Gastroesophageal sphincter (tissue), 4 donors: ENCODE results near the gene PLCB1. TPM values are rescaled to one million over a fixed set of nuclear protein-coding genes. Genes with fewer than 3 reads are reported as not detected.

Source experiments
- ATAC-seq: fragments of 150-250 bp; one replicate; pipeline ENCODE4 v1.9.1; 2016; ENCODE audit warnings: mild to moderate bottlenecking, moderate library complexity
- H3K27ac ChIP-seq, 4 donors: fragments of 200-600 bp; sonication (generic) in 3 of 4; 1 replicate in 3 of 4; 2 replicates in 1 of 4; pipeline ENCODE4 v1.5.1; 2016 to 2019
- H3K27me3 ChIP-seq: fragments of 200-600 bp; sonication (generic); one replicate; pipeline ENCODE4 v1.5.1; 2019
- H3K36me3 ChIP-seq, 2 donors: fragments of 200-600 bp; sonication (generic); one replicate each; pipeline ENCODE4 v1.5.1; 2019; ENCODE audit warnings: control low read depth in 1 of 2
- H3K4me1 ChIP-seq, 3 donors: fragments of 200-600 bp; sonication (generic); 1 replicate in 2 of 3; 2 replicates in 1 of 3; pipeline ENCODE4 v1.5.1; 2016 to 2019; ENCODE audit warnings: control low read depth in 2 of 3
- H3K4me3 ChIP-seq, 2 donors: fragments of 200-600 bp; sonication (generic); one replicate each; pipeline ENCODE4 v1.5.1; 2019; ENCODE audit warnings: mild to moderate bottlenecking in 1 of 2, moderate library complexity in 1 of 2
- H3K9me3 ChIP-seq, 3 donors: fragments of 200-600 bp; sonication (generic); one replicate each; pipeline ENCODE4 v1.5.1; 2017 to 2019; ENCODE audit warnings: control low read depth in 2 of 3
- EP300 ChIP-seq: sonication (generic); formaldehyde crosslinking; IDR thresholded peaks from one replicate; pipeline ENCODE4 v1.6.1; 2017; ENCODE audit warnings: antibody characterized with exemption, mild to moderate bottlenecking
- POLR2A ChIP-seq, 2 donors: fragments of 450-650 bp; IDR thresholded peaks; one replicate each; pipeline ENCODE4 v1.6.1; 2017; ENCODE audit warnings: antibody characterized with exemption in 2 of 2, mild to moderate bottlenecking in 2 of 2, moderate library complexity in 1 of 2
- POLR2AphosphoS5 ChIP-seq: sonication (generic); formaldehyde crosslinking; IDR thresholded peaks from one replicate; pipeline ENCODE4 v1.6.1; 2017; ENCODE audit warnings: antibody characterized with exemption
- WGBS, 2 donors: methylation state at CpG; one replicate each; pipeline ENCODE4 v1.1.5; 2018; ENCODE audit warnings: low coverage in 1 of 2; 5-methylcytosine and 5-hydroxymethylcytosine counted together
- total RNA-seq, 4 donors: library from RNA; depleted of rRNA; stranded (reverse); fragments of >200 nt; gene quantifications; one replicate each; pipeline ENCODE4 v1.1.0, GENCODE V29; 2016
- TF ChIP-seq, protein P1 (sequence below), 4 experiments: fragments of 200-600 bp in 2 of 4; fragments of 450-650 bp in 2 of 4; sonication (generic) in 1 of 4; IDR thresholded peaks; one replicate each; pipeline ENCODE4 v1.5.1; 2017 to 2019; ENCODE audit warnings: antibody characterized with exemption in 4 of 4, mild to moderate bottlenecking in 2 of 4, moderate library complexity in 2 of 4

PLCB1 gene
- total RNA-seq, 4 donors from 2014 or later: 60.8 to 104 (median 69.0) TPM

DNA sequence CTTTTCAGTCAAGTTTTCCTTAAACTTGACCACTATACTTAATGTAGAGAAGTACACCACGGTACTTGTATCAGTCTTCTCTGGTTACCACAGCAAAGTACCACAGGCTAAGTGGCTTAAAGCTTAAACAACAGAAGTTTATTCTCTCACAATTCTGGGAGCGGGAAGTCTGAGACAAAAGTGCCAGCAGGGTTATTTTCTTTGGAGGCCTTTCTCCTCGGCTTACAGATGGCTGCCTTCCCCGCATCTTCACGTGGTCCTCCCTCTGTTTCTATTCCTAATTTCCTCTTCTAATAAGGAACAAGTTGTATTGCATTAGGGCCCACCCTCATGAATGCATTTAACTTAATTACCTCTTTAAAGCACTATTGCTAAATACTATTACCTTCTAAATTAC is 258.0 kb downstream of the PLCB1 start:
- Histone ChIP-seq H3K4me3 (no peak overlapping the region), H3K36me3 (no peaks in the 10 kb centered on the region), H3K27ac (peak overlapping the region in 2 of 4 donors; percentile 31 to 33), H3K9me3 (no peaks in the 10 kb centered on the region), H3K4me1 (peaks cover 0 to 47% (median 15%) of the 10 kb centered on the region in 3 donors), H3K27me3 (no peaks in the 10 kb centered on the region)
- ATAC-seq: no peak
- WGBS, 2 donors: 76 to 81% methylated on average over 5 of the region's 5 CpGs
- TF ChIP-seq, protein P1, sequence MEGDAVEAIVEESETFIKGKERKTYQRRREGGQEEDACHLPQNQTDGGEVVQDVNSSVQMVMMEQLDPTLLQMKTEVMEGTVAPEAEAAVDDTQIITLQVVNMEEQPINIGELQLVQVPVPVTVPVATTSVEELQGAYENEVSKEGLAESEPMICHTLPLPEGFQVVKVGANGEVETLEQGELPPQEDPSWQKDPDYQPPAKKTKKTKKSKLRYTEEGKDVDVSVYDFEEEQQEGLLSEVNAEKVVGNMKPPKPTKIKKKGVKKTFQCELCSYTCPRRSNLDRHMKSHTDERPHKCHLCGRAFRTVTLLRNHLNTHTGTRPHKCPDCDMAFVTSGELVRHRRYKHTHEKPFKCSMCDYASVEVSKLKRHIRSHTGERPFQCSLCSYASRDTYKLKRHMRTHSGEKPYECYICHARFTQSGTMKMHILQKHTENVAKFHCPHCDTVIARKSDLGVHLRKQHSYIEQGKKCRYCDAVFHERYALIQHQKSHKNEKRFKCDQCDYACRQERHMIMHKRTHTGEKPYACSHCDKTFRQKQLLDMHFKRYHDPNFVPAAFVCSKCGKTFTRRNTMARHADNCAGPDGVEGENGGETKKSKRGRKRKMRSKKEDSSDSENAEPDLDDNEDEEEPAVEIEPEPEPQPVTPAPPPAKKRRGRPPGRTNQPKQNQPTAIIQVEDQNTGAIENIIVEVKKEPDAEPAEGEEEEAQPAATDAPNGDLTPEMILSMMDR (IDR thresholded peaks at IDR 0.05): no peak
- TF ChIP-seq POLR2A (IDR thresholded peaks at IDR 0.05) (no peak), POLR2AphosphoS5 (no peak), EP300 (no peak)

DNA sequence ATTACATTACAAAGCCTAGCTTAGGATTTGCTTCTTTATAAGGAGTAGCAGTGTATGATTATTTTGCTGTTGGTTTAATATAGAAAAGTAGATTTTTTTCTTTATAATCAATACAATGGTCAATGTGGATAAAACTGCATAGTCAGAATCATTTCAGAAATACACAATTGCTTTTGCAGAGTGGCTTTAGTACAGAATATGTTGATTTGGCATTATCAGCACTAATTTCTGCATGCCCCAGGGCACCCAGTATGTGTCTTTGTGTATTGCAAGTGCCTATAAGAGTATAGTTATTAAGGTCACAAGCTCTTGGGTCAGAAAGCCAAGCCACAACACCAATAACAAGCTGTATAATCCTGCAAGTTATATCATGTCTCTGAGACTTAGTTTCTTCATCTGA is 258.4 kb downstream of the PLCB1 start:
- H3K4me1 ChIP-seq: peaks cover 0 to 43% (median 15%) of the 10 kb centered on the region in 3 donors
- no peaks in the 10 kb centered on the region for H3K27me3 ChIP-seq
- no peaks in the 10 kb centered on the region for H3K36me3 ChIP-seq
- no peak for TF ChIP-seq EP300
- no peak for TF ChIP-seq POLR2A (IDR thresholded peaks at IDR 0.05)
- TF ChIP-seq, protein P1 (IDR thresholded peaks at IDR 0.05): no peak
- no peak for TF ChIP-seq POLR2AphosphoS5
- no peaks in the 10 kb centered on the region for H3K9me3 ChIP-seq
- no peak overlapping the region for H3K4me3 ChIP-seq
- H3K27ac ChIP-seq: no peak overlapping the region
- no peak for ATAC-seq

DNA sequence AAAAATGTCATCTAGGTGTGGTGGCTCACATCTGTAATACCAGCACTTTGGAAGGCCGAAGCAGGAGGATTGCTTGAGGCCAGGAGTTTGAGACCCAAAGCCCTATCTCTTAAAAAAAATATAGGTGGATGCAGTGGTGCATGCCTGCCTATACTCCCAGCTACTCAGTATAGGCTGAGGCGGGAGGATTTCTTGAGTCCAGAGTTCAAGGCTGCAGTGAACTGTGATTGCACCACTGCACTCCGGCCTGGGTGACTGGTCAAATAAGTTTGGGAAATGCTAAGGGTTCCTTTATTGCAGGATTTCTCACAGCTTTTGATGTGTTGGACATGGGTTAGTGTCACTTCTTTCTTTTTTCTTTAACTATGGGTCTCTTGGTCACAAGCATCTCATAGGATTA is 261.3 kb downstream of the PLCB1 start:
- no peak for TF ChIP-seq EP300
- TF ChIP-seq, protein P1 (IDR thresholded peaks at IDR 0.05): no peak
- no peak for TF ChIP-seq POLR2AphosphoS5
- no peak for TF ChIP-seq POLR2A (IDR thresholded peaks at IDR 0.05)
- ATAC-seq: no peak
- H3K4me1 ChIP-seq: peaks cover 0 to 33% (median 10%) of the 10 kb centered on the region in 3 donors
- no peak overlapping the region for H3K27ac ChIP-seq
- H3K9me3 ChIP-seq: no peaks in the 10 kb centered on the region
- 78 to 88% methylated on average over 2 to 3 of the region's 3 CpGs for WGBS, 2 donors
- H3K4me3 ChIP-seq: no peak overlapping the region
- no peaks in the 10 kb centered on the region for H3K36me3 ChIP-seq
- H3K27me3 ChIP-seq: no peaks in the 10 kb centered on the region

DNA sequence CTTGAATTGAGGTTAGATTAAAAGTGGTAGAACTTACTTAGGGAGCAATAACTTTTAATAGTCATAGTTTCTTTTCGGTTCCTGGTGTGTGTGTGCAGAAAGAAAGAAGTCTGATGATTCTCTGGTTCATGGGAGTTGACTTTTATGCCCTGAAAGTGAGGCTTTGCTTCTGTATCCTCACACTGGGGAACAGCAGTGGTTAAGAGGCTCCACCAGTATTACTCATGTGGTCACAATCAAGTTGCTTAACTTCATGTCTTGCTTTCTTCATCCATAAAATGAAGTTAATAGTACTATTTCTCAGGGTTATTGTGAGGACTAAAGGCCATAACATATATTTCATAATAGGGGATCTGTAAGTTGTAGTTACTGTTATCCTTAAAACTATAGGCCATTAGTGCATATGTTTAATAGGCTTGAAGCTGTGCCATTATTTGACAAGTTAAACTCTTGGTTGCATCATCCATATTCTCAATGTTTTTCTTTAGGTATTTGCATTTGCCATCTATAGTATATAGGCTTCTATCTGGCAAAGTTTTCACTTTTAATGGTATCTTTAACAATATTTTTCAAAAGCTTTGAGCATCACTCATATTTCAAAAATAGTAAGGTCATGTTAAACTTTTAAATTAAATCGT is 262.4 kb downstream of the PLCB1 start:
- TF ChIP-seq, protein P1 (IDR thresholded peaks at IDR 0.05): no peak
- TF ChIP-seq POLR2A (IDR thresholded peaks at IDR 0.05) (no peak), EP300 (no peak), POLR2AphosphoS5 (no peak)
- H3K4me3 ChIP-seq: no peak overlapping the region
- no peak overlapping the region for H3K27ac ChIP-seq
- H3K36me3 ChIP-seq: no peaks in the 10 kb centered on the region
- WGBS, 2 donors: 80 to 88% methylated on average over 2 of the region's 2 CpGs
- no peaks in the 10 kb centered on the region for H3K9me3 ChIP-seq
- ATAC-seq: no peak
- peaks cover 0 to 23% (median 0%) of the 10 kb centered on the region in 3 donors for H3K4me1 ChIP-seq
- no peaks in the 10 kb centered on the region for H3K27me3 ChIP-seq

DNA sequence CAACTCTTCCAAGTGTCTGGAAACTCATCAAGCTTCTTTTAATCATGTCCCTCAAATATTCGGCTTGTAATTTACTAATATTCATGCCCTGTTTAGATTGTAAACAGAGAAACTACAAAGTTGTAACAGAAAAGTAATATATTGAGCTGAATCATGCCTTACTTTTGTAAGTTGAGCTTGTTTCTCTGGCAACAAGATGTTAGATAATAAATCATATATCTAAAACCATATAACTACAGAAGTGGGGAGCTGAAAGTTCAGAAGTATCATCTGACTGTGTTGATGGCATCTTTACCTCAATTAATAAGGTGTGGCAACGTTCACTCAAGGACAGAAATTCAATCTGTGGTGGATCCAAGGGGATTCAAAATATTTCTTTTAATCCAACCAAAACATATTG is 263.9 kb downstream of the PLCB1 start:
- Histone ChIP-seq H3K36me3 (no peaks in the 10 kb centered on the region), H3K9me3 (no peaks in the 10 kb centered on the region), H3K4me1 (peaks cover 0 to 14% (median 4%) of the 10 kb centered on the region in 3 donors), H3K27ac (no peak overlapping the region), H3K27me3 (no peaks in the 10 kb centered on the region), H3K4me3 (no peak overlapping the region)
- TF ChIP-seq POLR2A (IDR thresholded peaks at IDR 0.05): no peak
- TF ChIP-seq POLR2AphosphoS5: no peak
- TF ChIP-seq, protein P1 (IDR thresholded peaks at IDR 0.05): no peak
- no peak for TF ChIP-seq EP300
- no peak for ATAC-seq
- 61 to 66% methylated on average over 2 of the region's 2 CpGs for WGBS, 2 donors
